Mesenchymal stem cell (in vitro differentiated cells and primary cell): Measurements from ENCODE around the gene P2RY11.

Source experiments
- DNase-seq: peaks from one replicate; pipeline ENCODE4 v3.0.0-alpha.2; 2013
- H2AFZ ChIP-seq: one replicate; pipeline ENCODE4 v1.6.1; 2013; ENCODE audit warnings: low read depth, mild to moderate bottlenecking, control low read depth, inconsistent platforms, low read length, moderate library complexity
- H2AK5ac ChIP-seq: 2 replicates; pipeline ENCODE4 v1.6.1; 2013; ENCODE audit warnings: low read length, moderate library complexity, mild to moderate bottlenecking, inconsistent platforms; ENCODE audit not compliant: severe bottlenecking
- H2BK120ac ChIP-seq: one replicate; pipeline ENCODE4 v1.6.1; 2013; ENCODE audit warnings: low read depth, mild to moderate bottlenecking, inconsistent platforms, low read length, moderate library complexity
- H2BK12ac ChIP-seq, 2 experiments: one replicate each; pipeline ENCODE4 v1.6.1; 2013; ENCODE audit warnings: inconsistent platforms in 2 of 2, low read length in 2 of 2, mild to moderate bottlenecking in 2 of 2, moderate library complexity in 2 of 2, control low read depth in 1 of 2
- H2BK15ac ChIP-seq: one replicate; pipeline ENCODE4 v1.6.1; 2013; ENCODE audit warnings: mild to moderate bottlenecking, low read depth, inconsistent platforms; ENCODE audit not compliant: poor library complexity, severe bottlenecking
- H2BK5ac ChIP-seq: 2 replicates; pipeline ENCODE4 v1.6.1; 2013; ENCODE audit warnings: low read depth, mild to moderate bottlenecking, low read length, control low read depth, inconsistent platforms; ENCODE audit not compliant: poor library complexity, severe bottlenecking
- H3K14ac ChIP-seq, 2 experiments: one replicate each; pipeline ENCODE4 v1.6.1; 2013; ENCODE audit warnings: inconsistent platforms in 2 of 2, low read length in 2 of 2, control low read depth in 1 of 2, mild to moderate bottlenecking in 1 of 2, moderate library complexity in 1 of 2
- H3K18ac ChIP-seq, 2 experiments: one replicate each; pipeline ENCODE4 v1.6.1; 2013; ENCODE audit warnings: inconsistent platforms in 2 of 2, low read length in 2 of 2, control low read depth in 1 of 2, low read depth in 1 of 2, mild to moderate bottlenecking in 1 of 2
- H3K23ac ChIP-seq, 2 experiments: one replicate each; pipeline ENCODE4 v1.6.1; 2013; ENCODE audit warnings: inconsistent platforms in 2 of 2, low read length in 2 of 2, mild to moderate bottlenecking in 2 of 2, moderate library complexity in 2 of 2, control low read depth in 1 of 2
- H3K27ac ChIP-seq: 2 replicates; pipeline ENCODE4 v1.5.1; 2013; ENCODE audit warnings: mild to moderate bottlenecking, moderate library complexity, low read length, control low read depth, inconsistent platforms; ENCODE audit not compliant: poor library complexity, severe bottlenecking
- H3K27me3 ChIP-seq, 2 experiments: 2 replicates each; pipeline versions ENCODE4 v1.6.1 to v1.7.0; 2013; ENCODE audit warnings: low read length in 2 of 2, mild to moderate bottlenecking in 2 of 2, moderate library complexity in 2 of 2, control low read depth in 1 of 2, inconsistent platforms in 1 of 2; ENCODE audit not compliant: control insufficient read depth in 1 of 2, insufficient read depth in 1 of 2
- H3K36me3 ChIP-seq, 2 experiments: 2 replicates each; pipeline versions ENCODE4 v1.6.1 to v1.7.0; 2013; ENCODE audit warnings: low read length in 2 of 2, control low read depth in 1 of 2, inconsistent platforms in 1 of 2, low read depth in 1 of 2, mild to moderate bottlenecking in 1 of 2; ENCODE audit not compliant: insufficient read depth in 2 of 2, control insufficient read depth in 1 of 2
- H3K4ac ChIP-seq, 2 experiments: one replicate each; pipeline ENCODE4 v1.6.1; 2013; ENCODE audit warnings: inconsistent platforms in 2 of 2, low read length in 2 of 2, mild to moderate bottlenecking in 2 of 2, moderate library complexity in 2 of 2, control low read depth in 1 of 2, low read depth in 1 of 2
- H3K4me1 ChIP-seq: 2 replicates; pipeline ENCODE4 v1.6.1; 2013; ENCODE audit warnings: low read depth, low read length, control low read depth; ENCODE audit not compliant: control insufficient read depth, insufficient read depth
- H3K4me2 ChIP-seq: 2 replicates; pipeline ENCODE4 v1.6.1; 2013; ENCODE audit warnings: low read length, mild to moderate bottlenecking, inconsistent platforms; ENCODE audit not compliant: poor library complexity, severe bottlenecking
- H3K4me3 ChIP-seq, 2 experiments: 2 replicates each; pipeline versions ENCODE4 v1.5.1 to v1.7.0; 2013; ENCODE audit warnings: low read length in 2 of 2, mild to moderate bottlenecking in 2 of 2, control low read depth in 1 of 2, low read depth in 1 of 2; ENCODE audit not compliant: insufficient read depth in 1 of 2
- H3K79me1 ChIP-seq: replicated peaks from 2 replicates; pipeline ENCODE4 v1.6.1; 2013; ENCODE audit warnings: mild to moderate bottlenecking, control low read depth, low read length, inconsistent platforms; ENCODE audit not compliant: poor library complexity, severe bottlenecking
- H3K9ac ChIP-seq: 2 replicates; pipeline ENCODE4 v1.7.0; 2013; ENCODE audit warnings: mild to moderate bottlenecking, low read length, moderate library complexity
- H3K9me3 ChIP-seq: 2 replicates; pipeline ENCODE4 v1.7.0; 2013; ENCODE audit warnings: mild to moderate bottlenecking, low read length; ENCODE audit not compliant: control insufficient read depth
- H4K8ac ChIP-seq: one replicate; pipeline ENCODE4 v1.6.1; 2013; ENCODE audit warnings: inconsistent platforms, mild to moderate bottlenecking, low read length, moderate library complexity
- H4K91ac ChIP-seq: one replicate; pipeline ENCODE4 v1.6.1; 2013; ENCODE audit warnings: mild to moderate bottlenecking, low read length, inconsistent platforms
- WGBS: methylation state at CpG from one replicate; pipeline ENCODE4 v1.1.7; 2013; ENCODE audit warnings: mixed read lengths; 5-methylcytosine and 5-hydroxymethylcytosine counted together

P2RY11 gene

DNA sequence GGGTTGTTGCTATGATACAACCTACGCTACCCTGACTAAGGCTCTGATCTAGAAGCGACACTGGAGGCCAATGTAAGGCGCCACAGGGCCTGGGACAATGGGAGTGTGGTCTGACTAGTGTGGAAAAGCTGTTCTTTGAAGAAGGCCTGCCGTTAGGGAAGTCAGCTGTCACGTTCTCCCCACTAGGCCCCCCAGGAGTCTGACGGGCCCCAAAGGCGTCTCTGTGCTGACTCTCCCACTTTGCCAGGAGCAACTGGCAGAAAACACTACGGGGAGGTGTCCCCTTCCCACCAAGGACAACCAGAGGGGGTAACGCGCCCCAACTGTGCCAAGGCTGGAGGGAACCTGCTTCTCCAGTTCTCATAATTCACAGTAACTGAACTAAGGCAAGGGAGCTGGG is 33.5 kb downstream of the P2RY11 start:
- no peak overlapping the region for H3K4me3 ChIP-seq
- H3K23ac ChIP-seq: no peak overlapping the region
- WGBS: 97% methylated on average over 10 of the region's 10 CpGs
- H3K36me3 ChIP-seq: peaks cover 76 to 84% of the 10 kb centered on the region in 2 experiments
- no peak overlapping the region for H3K27ac ChIP-seq
- no peak overlapping the region for H4K8ac ChIP-seq
- no peak overlapping the region for H2BK15ac ChIP-seq
- no peak overlapping the region for H4K91ac ChIP-seq
- no peaks in the 10 kb centered on the region for H3K9me3 ChIP-seq
- no peak overlapping the region for H2BK120ac ChIP-seq
- H3K18ac ChIP-seq: no peak overlapping the region
- no peak overlapping the region for H3K4ac ChIP-seq
- H2AFZ ChIP-seq: no peak overlapping the region
- no peak overlapping the region for H2AK5ac ChIP-seq
- H3K79me1 ChIP-seq: peaks cover 23% of the 10 kb centered on the region
- DNase-seq: no peak
- H2BK5ac ChIP-seq: no peak overlapping the region
- H3K4me2 ChIP-seq: no peak overlapping the region
- no peaks in the 10 kb centered on the region for H3K4me1 ChIP-seq
- no peak overlapping the region for H2BK12ac ChIP-seq
- H3K9ac ChIP-seq: no peak overlapping the region
- no peaks in the 10 kb centered on the region for H3K27me3 ChIP-seq
- no peak overlapping the region for H3K14ac ChIP-seq

DNA sequence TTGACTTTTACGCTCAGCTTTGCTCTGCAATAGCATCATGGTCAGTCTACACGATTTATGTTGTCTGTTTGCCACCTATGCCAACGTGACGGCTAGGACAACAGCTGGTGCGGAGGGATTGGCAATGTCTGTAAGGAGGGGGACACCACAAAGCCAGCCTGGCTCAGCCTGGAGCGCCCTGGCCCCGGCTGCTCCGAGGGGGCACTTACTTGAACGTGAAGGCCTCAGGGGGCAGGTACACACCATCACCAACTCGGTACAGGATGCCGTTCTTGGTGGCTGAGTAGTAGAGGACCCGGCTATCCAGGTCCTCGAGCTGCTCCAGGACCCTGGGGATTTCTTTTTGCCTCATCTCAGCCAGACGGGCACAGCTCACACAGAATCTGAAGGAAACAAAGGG is 34.6 kb downstream of the P2RY11 start:
- no peak overlapping the region for H2BK5ac ChIP-seq
- H3K27ac ChIP-seq: no peak overlapping the region
- H3K23ac ChIP-seq: no peak overlapping the region
- H2AK5ac ChIP-seq: no peak overlapping the region
- no peaks in the 10 kb centered on the region for H3K9me3 ChIP-seq
- H3K27me3 ChIP-seq: no peaks in the 10 kb centered on the region
- peaks cover 78 to 86% of the 10 kb centered on the region in 2 experiments for H3K36me3 ChIP-seq
- no peak overlapping the region for H4K8ac ChIP-seq
- H3K14ac ChIP-seq: no peak overlapping the region
- WGBS: 96% methylated on average over 14 of the region's 14 CpGs
- no peak overlapping the region for H3K18ac ChIP-seq
- H2BK15ac ChIP-seq: no peak overlapping the region
- no peak overlapping the region for H2BK12ac ChIP-seq
- no peak for DNase-seq
- H3K4me2 ChIP-seq: no peak overlapping the region
- H3K9ac ChIP-seq: no peak overlapping the region
- H2AFZ ChIP-seq: no peak overlapping the region
- H3K4me3 ChIP-seq: no peak overlapping the region
- no peak overlapping the region for H3K4ac ChIP-seq
- H4K91ac ChIP-seq: no peak overlapping the region
- peaks cover 23% of the 10 kb centered on the region for H3K79me1 ChIP-seq
- no peaks in the 10 kb centered on the region for H3K4me1 ChIP-seq
- no peak overlapping the region for H2BK120ac ChIP-seq

DNA sequence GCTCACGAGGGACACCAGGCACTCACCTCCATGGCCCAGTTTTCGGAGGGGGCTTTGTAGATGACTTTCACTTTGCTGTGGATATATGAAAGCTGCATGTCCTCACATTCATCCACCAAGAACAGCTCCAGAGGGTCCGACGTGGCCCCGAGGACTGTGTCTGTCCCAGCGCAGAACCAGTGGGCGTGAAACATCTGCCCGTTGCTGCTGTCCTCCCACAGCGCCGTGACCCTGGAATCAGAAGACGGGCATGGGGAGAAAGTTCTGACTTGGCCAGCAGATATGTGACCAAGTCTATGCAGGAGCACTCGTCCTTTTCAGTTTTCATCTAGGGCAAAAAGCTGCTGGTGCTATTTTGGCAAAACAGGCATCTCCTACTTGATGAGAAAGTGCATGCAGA is 37.9 kb downstream of the P2RY11 start:
- no peak for DNase-seq
- no peak overlapping the region for H2AK5ac ChIP-seq
- H3K4ac ChIP-seq: no peak overlapping the region
- H2BK12ac ChIP-seq: no peak overlapping the region
- H3K4me1 ChIP-seq: no peaks in the 10 kb centered on the region
- H3K4me3 ChIP-seq: no peak overlapping the region
- no peak overlapping the region for H3K4me2 ChIP-seq
- no peak overlapping the region for H2BK15ac ChIP-seq
- H2AFZ ChIP-seq: no peak overlapping the region
- no peaks in the 10 kb centered on the region for H3K9me3 ChIP-seq
- H3K14ac ChIP-seq: no peak overlapping the region
- H3K27me3 ChIP-seq: no peaks in the 10 kb centered on the region
- H3K79me1 ChIP-seq: peaks cover 21% of the 10 kb centered on the region
- WGBS: 97% methylated on average over 12 of the region's 12 CpGs
- no peak overlapping the region for H3K9ac ChIP-seq
- H3K18ac ChIP-seq: no peak overlapping the region
- no peak overlapping the region for H2BK5ac ChIP-seq
- H3K23ac ChIP-seq: no peak overlapping the region
- peaks cover 69 to 84% of the 10 kb centered on the region in 2 experiments for H3K36me3 ChIP-seq
- H2BK120ac ChIP-seq: no peak overlapping the region
- H3K27ac ChIP-seq: no peak overlapping the region
- H4K91ac ChIP-seq: no peak overlapping the region
- no peak overlapping the region for H4K8ac ChIP-seq

DNA sequence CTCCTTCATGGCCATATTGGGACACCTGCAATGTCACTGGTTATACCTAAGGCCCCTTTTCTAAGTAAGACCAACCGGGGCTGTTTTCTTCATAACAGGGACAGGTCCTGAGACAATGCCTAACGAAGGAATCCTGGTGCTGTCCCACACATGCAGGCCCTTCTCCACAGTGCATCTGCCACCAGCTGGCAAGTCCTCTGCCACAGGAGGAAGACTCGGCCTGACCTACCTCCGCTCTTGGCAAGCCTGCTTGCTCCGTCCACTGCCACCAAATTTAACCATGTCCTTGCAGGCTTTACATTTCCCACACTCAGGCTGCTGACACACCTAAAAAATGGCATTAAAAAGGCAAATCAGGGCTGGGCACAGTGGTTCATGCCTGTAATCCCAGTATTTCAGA is 40.0 kb downstream of the P2RY11 start:
- Histone ChIP-seq H3K27me3 (no peaks in the 10 kb centered on the region), H4K8ac (no peak overlapping the region), H2BK5ac (no peak overlapping the region), H3K9ac (no peak overlapping the region), H2BK120ac (no peak overlapping the region), H2BK12ac (no peak overlapping the region), H3K4me2 (no peak overlapping the region), H3K18ac (no peak overlapping the region), H2AK5ac (no peak overlapping the region), H3K9me3 (no peaks in the 10 kb centered on the region), H3K14ac (no peak overlapping the region), H3K79me1 (peaks cover 22% of the 10 kb centered on the region), H3K27ac (no peak overlapping the region), H4K91ac (no peak overlapping the region), H3K4me3 (no peak overlapping the region), H2AFZ (no peak overlapping the region), H3K36me3 (peaks cover 70 to 85% of the 10 kb centered on the region in 2 experiments), H3K4ac (no peak overlapping the region), H3K23ac (no peak overlapping the region), H3K4me1 (no peaks in the 10 kb centered on the region), H2BK15ac (no peak overlapping the region)
- WGBS: 90% methylated on average over 5 of the region's 5 CpGs
- DNase-seq: no peak
